HG03064 (cell line): Measurements from ENCODE around the gene RFX4.
"Not testable (repeated sequence)": the region's sequence is repeated elsewhere in the genome, so short reads cannot be mapped to it uniquely, and the experiment has no call there.

Source experiments
- ATAC-seq: cut with Tn5 transposase; IDR thresholded peaks from one replicate; pipeline ENCODE4 v1.9.1; 2021; ENCODE audit warnings: low read depth; ENCODE audit not compliant: unreplicated experiment

The RFX4 gene

DNA sequence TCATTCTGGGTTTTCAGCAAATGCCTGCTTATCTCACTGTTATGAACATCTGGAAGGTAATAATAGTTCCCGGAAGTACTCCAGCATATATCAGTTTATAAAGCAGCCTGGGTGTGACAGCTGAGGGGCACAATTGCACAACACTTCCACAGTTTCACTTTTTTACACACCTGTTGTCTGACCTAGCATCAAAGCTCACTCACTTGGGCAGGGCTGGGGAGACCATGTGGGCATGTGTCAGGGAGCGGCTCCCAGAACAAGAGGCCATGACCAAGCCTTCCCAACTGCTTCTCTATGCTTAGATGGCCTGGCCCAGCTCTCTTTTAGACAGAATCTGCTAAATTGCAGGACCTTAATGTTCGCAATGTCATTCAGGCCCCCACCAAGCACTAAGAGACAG, 140.6 kb downstream of the RFX4 start:
- ATAC-seq = no peak

DNA sequence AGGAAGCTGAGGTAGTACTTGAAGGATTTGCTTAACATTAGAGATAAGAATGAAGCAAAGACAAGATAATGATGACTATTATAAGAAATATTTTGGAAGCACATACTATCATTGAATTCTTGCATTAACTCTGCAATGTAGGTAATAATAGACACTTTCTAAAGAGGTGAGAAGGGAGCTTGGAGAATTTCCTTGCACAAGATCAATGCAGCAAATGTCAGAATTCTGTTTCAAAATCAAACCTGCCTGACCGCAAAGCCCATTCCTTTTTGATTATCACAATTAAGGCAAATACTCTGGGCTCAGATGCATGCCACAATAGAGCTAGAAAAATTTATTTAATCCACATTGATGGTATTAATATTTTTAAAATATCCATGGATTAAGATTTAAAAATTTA, 141.3 kb downstream of the RFX4 start:
- no peak for ATAC-seq

DNA sequence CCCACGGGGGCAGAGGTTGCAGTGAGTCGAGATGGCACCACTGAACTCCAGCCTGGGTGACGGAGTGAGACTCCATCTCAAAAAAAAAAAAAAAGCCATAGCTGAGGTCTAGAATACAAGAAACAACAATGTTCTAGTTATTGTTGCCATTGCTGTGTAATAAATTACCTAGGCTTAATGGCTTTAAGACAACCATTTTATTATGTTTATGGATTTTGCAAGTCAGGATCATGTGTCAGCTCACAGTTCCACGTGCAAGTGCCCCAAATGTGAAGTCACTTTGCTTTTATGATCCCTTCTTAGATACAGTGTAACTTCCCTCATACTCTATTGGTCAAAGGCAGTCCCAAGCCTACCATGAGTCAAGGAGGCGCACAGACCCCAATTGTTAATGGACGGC, 142.1 kb downstream of the RFX4 start:
- ATAC-seq = no peak

DNA sequence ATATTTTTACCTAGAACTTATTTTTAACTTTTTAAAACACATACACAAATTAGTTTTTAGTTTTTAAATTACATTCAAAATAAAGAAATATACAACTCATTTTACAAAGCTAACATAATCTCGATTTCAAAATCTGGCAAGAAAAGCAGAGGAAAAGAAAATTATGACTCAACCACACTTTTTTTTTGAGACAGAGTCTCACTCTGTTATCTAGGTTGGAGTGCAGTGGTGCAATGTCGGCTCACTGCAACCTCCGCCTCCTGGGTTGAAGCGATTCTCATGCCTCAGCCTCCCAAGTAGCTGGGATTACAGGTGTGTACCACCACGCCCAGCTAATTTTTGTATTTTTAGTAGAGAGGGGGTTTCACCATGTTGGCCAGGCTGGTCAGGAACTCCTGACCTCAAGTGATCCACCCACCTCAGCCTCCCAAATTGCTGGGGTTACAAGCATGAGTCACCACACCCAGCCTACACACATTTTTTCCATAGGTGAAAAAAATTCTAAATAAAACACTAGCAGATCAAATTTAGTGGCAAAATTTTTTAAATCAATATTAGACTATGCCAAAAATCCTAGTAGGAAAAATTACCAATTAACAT, 143.9 kb downstream of the RFX4 start:
- ATAC-seq = not testable (repeated sequence)

DNA sequence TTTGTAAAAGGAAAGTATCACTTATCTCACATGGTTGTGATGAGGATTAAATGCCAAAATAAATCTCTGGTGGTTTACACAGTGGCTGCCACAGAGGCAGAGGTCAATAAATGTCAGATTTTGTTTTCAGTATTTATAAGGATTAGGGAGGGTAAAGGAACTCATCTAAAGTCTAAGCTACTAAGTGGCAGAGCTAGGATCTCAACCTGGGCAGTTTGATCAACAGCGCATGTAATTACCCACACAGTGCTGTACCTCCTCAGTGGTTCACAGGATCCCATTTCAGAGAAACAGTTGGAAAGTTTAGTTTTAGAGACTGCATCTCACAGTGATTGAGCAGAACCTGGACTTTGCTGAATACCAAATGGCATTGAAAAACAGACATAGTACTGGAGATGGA, 146.8 kb downstream of the RFX4 start:
- no peak for ATAC-seq

DNA sequence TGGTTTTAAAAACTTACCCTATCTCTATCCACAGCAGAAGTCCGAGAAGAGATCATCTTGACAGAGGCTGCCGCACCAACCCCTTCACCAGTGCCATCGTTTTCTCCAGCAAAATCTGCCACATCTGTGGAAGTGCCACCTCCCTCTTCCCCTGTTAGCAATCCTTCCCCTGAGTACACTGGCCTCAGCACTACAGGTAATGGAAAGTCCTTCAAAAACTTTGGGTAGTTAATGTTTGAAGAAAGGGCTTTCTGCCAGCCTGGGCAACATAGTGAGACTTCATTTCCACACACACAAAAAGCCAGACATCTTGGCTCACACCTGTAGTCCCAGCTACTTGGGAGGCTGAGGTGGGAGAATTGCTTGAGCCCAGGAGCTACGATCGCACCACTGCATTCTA, 150.1 kb downstream of the RFX4 start:
- ATAC-seq = no peak

DNA sequence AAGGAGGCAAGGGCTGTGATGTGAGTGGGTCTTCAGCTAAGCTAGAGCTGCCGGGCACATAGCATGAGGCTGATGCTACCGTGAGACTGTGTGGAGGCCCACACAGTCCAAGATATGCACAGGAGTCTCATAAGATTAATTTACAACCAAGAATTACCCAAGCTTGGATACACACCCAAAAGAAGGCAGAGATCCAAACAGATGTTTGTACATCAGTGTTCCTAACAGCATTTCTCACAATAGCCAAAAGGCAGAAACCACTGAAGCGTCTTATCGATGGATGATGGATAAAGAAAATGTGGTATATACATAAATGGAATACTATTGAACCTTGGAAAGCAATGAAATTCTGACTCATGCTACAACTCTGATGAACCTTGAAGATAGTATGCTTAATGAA, 150.9 kb downstream of the RFX4 start:
- no peak for ATAC-seq

DNA sequence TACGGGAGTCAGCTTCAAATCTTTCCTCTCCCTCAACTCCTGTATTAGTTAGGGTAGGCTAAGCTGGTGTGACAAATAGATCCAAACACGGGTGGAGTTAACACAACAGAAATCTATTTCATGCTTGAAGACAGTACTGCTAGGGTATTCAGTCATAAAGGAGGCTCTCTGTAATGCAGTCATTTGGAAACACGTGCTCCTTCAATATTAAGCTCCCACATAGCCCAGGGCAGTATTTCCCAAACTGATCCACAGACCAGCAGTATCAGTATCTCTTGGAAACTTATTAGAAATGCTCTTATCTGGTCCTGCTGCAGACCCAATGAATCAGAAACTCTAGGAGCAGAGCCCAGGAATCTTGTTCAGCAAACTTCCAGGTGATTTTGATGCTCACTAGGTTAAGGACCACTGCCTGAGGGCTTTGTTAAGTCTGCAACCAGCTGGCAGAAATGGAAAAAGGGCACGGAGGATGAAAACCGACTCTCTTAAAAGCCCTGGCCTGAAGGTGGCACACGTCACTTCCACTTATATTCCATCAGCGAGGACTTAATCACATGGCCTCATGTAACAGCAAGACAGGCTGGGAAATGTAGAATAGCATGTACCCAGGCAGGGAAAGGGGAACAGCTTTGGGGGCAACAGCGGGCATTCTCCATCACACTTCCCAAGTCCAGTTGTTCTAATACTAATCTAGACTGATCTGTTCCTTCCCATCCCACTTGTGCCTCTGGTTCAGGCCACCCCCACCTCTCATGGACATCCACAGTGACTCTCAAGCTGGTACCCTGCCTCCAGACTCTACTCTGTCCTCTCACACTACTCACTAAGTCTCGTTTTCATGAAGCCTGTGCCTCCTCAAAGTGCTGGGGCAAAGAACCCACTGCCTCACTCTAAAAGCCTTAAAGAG, 153.5 kb downstream of the RFX4 start:
- ATAC-seq = no peak

DNA sequence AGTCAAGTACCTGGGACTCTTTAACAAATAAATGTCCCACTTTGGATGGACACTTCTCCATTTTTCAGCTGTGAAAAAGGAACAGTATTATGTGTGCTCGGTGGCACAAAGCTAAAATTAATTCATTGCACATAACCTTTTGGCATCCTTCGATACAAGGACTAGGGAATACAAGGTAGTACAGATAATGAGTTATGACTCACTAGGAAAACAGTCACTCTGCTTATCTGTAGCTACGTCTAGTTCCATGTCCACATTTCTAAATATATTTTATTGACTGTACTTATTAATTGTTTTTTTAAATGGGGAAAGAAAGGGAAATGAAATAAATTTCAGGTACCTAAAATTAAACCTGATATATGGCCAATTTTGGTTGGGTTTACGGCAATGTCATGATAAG, 156.5 kb downstream of the RFX4 start:
- ATAC-seq = no peak

DNA sequence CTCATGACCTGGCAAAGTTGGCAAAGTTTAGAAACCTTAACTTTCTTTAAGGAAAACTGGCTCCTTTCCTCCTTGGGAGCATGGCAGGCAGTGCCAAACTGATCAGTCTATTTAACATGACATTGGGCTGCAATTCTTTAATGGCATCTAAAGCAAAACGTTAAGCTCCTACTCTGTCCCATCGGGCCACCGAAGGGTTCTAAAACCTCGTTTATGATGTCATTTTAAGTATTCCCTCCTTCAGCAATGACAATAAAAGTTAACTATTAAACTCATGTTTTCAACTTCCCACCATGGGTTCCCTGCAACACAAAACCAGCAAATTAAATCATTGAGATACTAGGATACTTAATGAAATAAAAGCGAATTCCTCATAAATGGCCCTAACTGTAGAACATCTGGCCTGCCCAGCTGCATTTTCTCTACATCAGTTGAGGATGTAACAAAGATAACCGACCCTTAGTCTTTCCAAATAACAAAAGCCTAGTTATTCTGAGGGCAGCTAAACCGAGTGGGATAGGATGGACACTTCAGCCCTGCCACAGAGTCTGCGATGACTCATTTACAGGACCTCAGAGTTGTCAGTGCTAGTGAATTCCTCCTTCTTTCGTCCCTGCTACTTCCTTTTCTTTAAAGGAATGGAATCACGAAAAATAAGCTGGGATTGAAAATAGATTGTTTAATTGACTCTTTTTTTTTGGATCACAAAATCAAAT, 157.2 kb downstream of the RFX4 start:
- no peak for ATAC-seq

DNA sequence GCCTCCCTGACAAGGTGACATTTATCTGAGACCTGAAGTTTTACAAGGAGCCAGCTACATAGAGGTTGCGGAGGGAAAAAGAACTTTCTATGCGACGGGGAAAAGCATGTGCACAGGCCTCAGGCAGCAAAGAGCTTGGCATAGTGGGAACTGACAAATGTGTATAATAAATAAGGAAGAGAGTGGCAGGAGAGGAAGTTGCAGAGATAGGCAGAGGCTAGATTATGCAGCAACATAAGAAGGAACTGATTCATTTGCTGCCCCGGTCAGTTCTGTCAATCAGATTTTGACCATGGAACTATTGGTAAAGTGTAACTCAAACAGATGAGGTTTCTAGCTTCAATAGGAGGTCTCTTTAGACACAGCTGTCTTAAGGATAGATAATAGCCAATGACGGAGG, 158.0 kb downstream of the RFX4 start:
- ATAC-seq = no peak

DNA sequence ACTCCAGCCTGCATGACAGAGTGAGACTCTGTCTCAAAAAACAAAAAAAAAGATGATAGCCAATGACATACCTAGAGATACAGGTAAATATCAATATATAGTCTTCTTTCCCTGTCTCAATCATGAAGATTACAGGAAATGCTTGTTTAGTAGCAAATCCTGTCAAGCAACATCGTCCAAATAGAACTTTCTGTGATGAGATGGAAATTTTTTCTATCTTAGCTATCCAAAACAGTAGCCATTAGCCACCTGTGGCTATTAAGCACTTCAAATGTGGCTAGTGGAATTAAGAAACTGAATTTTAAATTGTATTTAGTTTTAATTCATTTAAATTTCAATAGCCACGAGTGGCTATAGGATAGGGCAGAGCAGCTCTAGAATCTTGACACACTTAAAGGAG, 158.4 kb downstream of the RFX4 start:
- ATAC-seq = no peak

DNA sequence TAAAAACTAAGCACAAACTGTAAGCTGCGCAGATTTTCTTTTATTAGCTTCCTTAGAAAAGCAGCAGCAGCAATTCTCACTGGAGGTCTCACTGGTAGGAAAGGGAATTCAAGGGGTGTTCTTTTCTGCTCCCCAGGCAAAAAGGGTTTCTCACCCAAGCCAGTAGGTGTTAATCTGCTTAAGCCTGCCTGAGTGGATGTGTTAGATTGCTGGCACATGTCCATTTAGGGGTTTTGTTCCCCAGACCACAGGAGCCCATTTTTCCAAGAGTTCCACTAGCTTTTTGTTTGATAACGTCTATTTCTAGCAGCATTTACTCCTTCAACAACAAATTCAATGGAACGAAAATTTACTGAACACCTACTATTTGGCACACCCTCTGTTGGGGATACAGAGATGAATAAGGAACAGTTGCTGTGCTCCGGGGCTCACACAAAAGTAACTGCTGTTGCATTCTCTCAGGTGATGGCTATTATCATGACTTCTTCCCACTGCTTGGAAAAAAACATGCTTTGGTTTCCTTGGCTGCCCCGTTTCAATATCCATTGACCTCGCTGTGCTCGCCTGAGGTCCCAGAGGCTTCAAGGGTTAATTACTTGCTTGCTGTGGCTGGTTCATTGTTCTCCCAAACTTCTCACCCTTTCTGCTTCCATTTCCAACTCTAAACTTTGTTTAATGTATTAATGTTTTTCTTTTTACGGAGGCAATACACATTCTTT, 160.6 kb downstream of the RFX4 start:
- no peak for ATAC-seq

DNA sequence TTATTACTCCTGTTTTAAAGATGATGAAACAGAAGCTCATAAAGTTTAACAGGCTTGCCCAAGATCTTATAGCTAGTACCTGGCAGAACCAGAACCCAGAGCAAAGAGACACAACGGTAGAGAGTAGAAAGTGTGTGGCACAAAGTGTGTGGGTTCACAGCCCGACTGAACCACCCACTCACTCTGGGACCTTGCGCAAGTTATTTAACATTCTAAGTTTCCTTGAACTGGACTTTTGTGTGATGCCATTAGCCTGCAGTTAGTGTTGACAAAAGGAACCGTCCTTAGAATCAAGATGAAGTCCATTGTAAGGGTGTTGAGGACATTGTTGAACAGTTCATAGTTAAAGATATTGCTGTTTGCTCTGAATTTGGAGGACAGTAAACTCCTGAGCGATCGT, 161.8 kb downstream of the RFX4 start:
- no peak for ATAC-seq

DNA sequence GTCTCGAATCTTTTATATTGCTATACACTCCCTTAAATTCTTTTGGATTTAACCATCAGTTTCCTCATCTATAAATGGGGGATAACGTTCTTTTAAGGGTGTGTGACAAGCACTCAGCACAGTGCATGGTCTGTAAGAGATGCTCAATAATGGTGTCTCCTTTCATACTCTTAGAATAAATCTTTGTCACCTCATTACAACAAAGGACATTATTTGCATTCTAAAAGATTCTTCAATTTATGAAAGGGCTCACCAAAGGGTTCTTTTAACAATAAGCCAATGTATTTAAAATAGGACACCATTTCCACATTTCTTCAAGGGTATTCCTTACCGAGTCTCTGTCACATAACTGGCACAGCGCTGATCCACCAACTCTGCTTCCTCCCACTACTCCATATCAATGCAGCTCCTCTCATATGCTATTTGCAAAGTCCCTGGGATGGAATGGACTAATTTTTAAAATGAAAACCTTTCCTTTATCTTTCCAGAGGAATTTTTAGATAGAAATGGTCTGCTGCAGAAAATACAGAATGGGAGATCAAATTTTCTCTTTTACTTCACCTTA, 162.5 kb downstream of the RFX4 start:
- no peak for ATAC-seq

DNA sequence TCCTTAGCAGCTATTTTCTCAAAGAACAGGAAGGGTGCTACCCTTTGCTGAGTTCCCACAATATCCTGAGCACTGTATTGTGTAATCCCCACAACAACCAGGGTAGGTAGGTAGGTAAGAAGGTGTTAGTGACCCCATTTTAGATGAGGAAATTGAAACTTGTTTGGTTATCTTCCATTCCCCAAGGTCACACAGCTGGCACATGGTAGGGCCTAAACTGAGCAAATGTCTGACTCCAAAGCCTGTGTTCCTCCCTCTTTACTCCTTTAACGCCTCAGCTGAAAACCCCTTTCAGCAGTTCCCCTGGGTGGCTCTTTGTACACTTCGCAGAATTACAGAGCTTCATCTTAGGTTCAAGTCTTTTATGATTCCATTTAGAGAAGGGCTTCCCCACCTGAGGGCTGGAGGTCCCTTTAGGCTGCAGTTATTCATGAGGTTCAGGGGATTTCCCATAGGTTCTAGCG, 165.2 kb downstream of the RFX4 start:
- ATAC-seq = no peak

DNA sequence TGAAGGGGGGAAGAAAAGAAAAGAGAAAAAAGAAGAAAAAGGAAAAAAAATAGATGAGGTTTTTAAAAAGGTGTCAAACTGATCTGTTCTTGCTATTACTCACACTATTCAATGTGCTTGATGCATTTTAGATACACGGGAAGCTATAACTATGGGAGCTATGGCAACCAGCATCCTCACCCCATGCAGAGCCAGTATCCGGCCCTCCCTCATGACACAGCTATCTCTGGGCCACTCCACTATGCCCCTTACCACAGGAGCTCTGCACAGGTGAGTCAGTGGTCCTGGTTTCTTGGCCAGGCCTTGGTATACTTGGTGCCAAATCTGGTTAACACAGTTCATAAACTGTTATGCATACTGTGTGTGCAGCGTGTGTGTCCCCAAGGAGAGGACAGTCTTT, 167.7 kb downstream of the RFX4 start:
- no peak for ATAC-seq

DNA sequence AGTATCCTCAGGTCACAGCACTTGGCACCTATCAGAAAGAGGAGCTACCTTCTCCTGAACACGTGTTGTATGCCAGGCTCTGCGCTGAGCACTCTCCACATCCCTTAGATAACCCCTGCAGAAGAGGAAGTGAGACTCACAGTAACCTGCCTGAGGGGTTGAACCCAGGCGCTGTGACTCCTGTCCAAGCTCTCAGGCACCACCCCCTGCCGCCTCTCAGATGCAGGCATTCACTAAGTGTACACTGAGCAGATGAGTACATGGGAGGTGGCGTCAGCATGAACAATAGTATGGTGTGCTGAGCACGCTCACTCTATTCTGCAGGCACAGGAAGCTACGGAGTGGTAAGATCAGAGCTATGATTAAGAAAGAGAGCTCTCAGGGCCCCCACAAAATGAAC, 170.7 kb downstream of the RFX4 start:
- peak; percentile 93 for ATAC-seq

DNA sequence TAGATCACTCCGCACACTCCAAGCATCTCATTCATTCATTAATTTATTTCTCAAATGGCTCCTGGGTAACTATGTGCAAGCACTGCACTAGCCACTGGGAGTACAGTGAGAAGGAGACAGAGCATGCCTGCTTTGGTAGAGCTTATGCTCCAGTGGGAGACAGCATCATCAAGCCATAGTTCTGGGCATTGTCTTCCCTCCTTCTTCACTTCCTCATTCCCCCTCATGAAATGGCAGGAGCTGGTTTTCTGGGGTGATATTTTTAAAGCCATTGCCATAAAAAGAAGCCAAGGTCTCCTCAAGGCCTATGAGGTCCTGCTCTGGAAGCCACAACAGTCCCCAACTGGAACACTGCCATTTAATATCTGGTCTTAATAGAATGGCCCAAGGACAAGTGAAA, 171.5 kb downstream of the RFX4 start:
- ATAC-seq = no peak

DNA sequence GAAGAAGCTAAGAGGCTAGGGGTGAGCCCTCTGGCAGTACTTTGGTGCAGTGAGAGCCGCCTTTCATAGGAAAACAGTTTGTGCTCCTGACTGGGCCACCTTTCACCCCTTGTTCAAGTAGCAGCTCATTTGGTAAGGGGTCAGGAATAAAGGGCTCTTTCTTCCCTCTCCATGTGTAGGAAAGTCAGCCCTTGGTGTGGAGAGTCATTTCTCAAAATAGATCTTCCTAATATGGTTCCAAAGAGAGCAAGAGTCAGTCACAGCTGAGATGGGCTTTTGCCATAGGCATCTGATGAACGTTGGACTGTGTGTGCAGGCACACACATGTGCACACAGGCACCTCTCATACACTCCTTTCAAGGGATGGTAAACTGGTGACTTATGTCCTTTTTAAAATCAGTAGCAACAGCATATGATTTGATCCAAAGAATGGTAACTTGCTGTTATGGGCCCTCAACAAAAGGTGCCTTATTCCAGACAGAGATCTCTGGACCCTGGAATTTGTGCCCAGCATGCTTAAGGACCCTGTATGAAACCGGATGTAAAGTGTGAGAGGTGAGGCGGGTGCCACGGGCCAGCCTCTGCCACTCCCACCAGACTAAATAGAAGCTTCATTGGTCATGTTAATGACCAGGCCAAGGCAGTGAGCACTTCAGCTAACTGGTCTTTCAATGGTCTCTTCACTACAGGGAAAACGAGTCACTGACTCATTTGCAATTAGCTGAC, 175.0 kb downstream of the RFX4 start:
- ATAC-seq = no peak
